Measurements from ENCODE around the gene ZNF526. TPM values are rescaled to one million over a fixed set of nuclear protein-coding genes. Genes with fewer than 3 reads are reported as not detected.

ZNF526 gene
- total RNA-seq, 1 donor from 2014 or later = 7.0 TPM

DNA sequence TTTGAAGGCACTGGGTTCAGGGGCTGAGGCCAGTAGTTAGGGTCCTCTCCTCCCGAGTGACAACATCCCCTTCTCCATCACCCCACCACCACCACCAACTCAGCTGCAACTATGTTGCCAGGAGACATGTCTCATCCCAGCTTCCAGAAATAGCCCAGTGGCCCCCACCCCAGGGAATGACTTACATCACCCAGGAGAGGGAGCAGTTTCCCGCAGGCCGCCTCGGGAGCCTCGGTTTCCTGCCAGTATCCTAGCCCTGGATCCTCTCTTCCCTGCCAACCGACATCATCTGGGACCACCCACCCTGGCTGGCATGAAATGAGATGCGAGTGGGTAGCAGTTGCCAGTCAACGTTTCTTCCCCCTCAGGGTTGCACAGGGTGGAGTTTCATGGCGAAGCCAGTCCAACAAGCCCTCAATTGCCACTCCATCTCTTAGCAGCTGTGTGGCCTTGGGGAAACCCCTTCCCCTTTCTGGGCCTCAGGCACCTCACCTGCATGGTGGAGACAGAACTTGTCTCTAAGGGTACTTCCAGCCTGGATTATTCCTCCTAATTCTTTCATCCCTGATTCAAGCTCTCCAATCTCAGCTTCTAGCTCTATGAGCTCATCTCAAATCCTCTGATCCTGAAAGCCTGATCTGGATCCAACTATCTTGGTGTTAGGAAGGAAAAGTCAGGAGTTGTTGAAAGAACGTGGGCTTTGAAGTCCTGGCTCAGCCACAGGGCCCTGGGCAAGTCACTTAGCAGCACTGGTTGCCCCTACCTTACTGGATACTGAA, 26.2 kb downstream of the ZNF526 start:
- H3K4me1 ChIP-seq = peaks cover 19 to 53% of the 10 kb centered on the region in 2 donors

DNA sequence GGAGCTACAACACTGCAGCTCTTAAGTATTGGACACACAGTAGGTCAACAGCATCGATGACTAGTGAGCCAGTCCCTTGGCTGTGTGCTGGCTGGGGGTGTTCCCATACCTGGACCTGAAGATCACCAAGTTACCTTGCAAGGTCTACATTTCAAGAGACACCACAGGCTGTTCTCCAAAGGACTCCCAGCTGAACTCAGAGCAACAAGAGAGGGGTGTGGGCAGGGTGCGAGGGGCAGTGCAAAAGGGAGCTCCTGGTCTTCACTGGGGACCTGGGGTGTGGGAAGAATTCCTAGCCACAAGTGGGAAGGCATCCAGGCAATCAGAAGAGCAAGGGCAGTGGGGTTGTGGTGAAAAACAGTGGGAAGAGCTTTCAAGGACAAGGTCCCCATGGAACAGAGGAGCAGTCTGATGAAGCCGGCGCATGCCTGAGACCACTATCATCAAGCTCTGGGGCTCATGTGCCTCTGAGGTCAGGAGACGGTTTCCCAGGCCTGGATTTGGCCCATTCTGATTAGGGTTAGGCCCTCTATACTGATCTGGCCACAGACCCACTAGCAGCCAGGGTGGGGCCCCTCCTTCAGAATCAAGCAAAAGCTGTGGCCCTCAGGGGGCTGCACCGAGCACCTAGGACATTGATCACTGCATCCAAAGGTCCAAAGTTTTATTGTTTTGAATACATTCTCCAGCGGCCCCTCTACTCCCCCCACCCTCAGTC, 27.0 kb downstream of the ZNF526 start:
- DNase-seq (ENCODE audit: low spot score in 2 of 2) = no peak
- Histone ChIP-seq H3K27ac (peak overlapping the region; percentile 97 to 99), H3K9me3 (no peaks in the 10 kb centered on the region), H3K27me3 (no peaks in the 10 kb centered on the region), H3K36me3 (peaks cover 6 to 18% of the 10 kb centered on the region in 2 donors), H3K4me1 (peaks cover 25 to 57% of the 10 kb centered on the region in 2 donors), H3K4me3 (no peak overlapping the region)
- no peak for TF ChIP-seq CTCF (IDR thresholded peaks at IDR 0.05)
- intact Hi-C loops (cut with DNase I) = loop anchor here (1.0 kb wide), 2 partner anchors 32 to 49 kb away; no protein-coding TSS in a partner anchor

More for the DNA sequence above, 26.2 kb downstream of the ZNF526 start:
- no peaks in the 10 kb centered on the region for H3K9me3 ChIP-seq
- no peaks in the 10 kb centered on the region for H3K27me3 ChIP-seq
- peak in 1 of 2 donors; percentile 94 for DNase-seq (ENCODE audit: low spot score in 2 of 2)
- no peak overlapping the region for H3K4me3 ChIP-seq
- H3K27ac ChIP-seq = peak overlapping the region; percentile 97 to 99
- H3K36me3 ChIP-seq = peaks cover 6 to 18% of the 10 kb centered on the region in 2 donors
- peak; percentile 63 to 86 (median 85) for TF ChIP-seq CTCF (IDR thresholded peaks at IDR 0.05)
- intact Hi-C loops (cut with DNase I) = loop anchor here (1.0 kb wide), 2 partner anchors 33 to 50 kb away; no protein-coding TSS in a partner anchor

- TF ChIP-seq CTCF (IDR thresholded peaks at IDR 0.05) = no peak
- no peaks in the 10 kb centered on the region for H3K9me3 ChIP-seq
- peaks cover 6 to 18% of the 10 kb centered on the region in 2 donors for H3K36me3 ChIP-seq
- H3K4me1 ChIP-seq = peaks cover 25 to 62% of the 10 kb centered on the region in 2 donors
- peak overlapping the region; percentile 97 to 99 for H3K27ac ChIP-seq
- H3K27me3 ChIP-seq = no peaks in the 10 kb centered on the region
- DNase-seq (ENCODE audit: low spot score in 2 of 2) = no peak
- no peak overlapping the region for H3K4me3 ChIP-seq
- intact Hi-C loops (cut with DNase I) = no loop called here
Observed at GRCh38 chr19:42247640-42248199, 27.6 kb downstream of the ZNF526 start.

- intact Hi-C loops (cut with DNase I) = no loop called here
- H3K4me1 ChIP-seq = peaks cover 30 to 60% of the 10 kb centered on the region in 2 donors
- peak overlapping the region; percentile 97 to 99 for H3K27ac ChIP-seq
Observed at GRCh38 chr19:42248270-42249148, 28.4 kb downstream of the ZNF526 start.

More at GRCh38 chr19:42248270-42249148, 28.4 kb downstream of the ZNF526 start:
- H3K36me3 ChIP-seq = peaks cover 6 to 18% of the 10 kb centered on the region in 2 donors
- H3K27me3 ChIP-seq = no peaks in the 10 kb centered on the region
- DNase-seq (ENCODE audit: low spot score in 2 of 2) = no peak
- TF ChIP-seq CTCF (IDR thresholded peaks at IDR 0.05) = no peak
- H3K9me3 ChIP-seq = no peaks in the 10 kb centered on the region
- no peak overlapping the region for H3K4me3 ChIP-seq

Measured in ascending aorta (tissue), 2 donors.